Measurements from ENCODE around the gene ATF3. TPM values are rescaled to one million over a fixed set of nuclear protein-coding genes. Genes with fewer than 3 reads are reported as not detected.

Gene ATF3
- total RNA-seq, 1 donor from 2014 or later = 8.1 TPM

GRCh38 chr1:212607206-212607912 is 1.2 kb upstream of the ATF3 start:
- intact Hi-C loops (cut with micrococcal nuclease) = loop anchor here (5.0 kb wide), 4 partner anchors 175 to 1030 kb away; partner anchors contain the start of genes DTL, INTS7, NENF and SLC30A1

- intact Hi-C loops (cut with micrococcal nuclease) = loop anchor here (1.0 to 5.0 kb wide), 10 partner anchors 12 to 1031 kb away; partner anchors contain the start of genes BATF3, DTL, FLVCR1 and INTS7
Measured at GRCh38 chr1:212607913-212608391, 609 bp upstream of the ATF3 start.

GRCh38 chr1:212608959-212609700 is 569 bp downstream of the ATF3 start:
- intact Hi-C loops (cut with micrococcal nuclease) = loop anchor here (1.0 to 5.0 kb wide), 10 partner anchors 13 to 1032 kb away; partner anchors contain the start of genes BATF3, DTL, FLVCR1 and INTS7

GRCh38 chr1:212609701-212610574 is 1.4 kb downstream of the ATF3 start:
- intact Hi-C loops (cut with micrococcal nuclease) = loop anchor here (2.0 to 5.0 kb wide), 8 partner anchors 89 to 1033 kb away; partner anchors contain the start of genes BATF3, DTL, FLVCR1 and INTS7

- intact Hi-C loops (cut with micrococcal nuclease) = no loop called here
Measured at GRCh38 chr1:212610575-212610967, 2.0 kb downstream of the ATF3 start.

- intact Hi-C loops (cut with micrococcal nuclease) = no loop called here
Measured at GRCh38 chr1:212611000-212611948, 2.7 kb downstream of the ATF3 start.

GRCh38 chr1:212612041-212612961 is 3.7 kb downstream of the ATF3 start:
- intact Hi-C loops (cut with micrococcal nuclease) = no loop called here

GRCh38 chr1:212613440-212614335 is 5.1 kb downstream of the ATF3 start:
- intact Hi-C loops (cut with micrococcal nuclease) = no loop called here

- intact Hi-C loops (cut with micrococcal nuclease) = no loop called here
Measured at GRCh38 chr1:212614453-212615200, 6.1 kb downstream of the ATF3 start.

GRCh38 chr1:212615201-212615470 is 6.6 kb downstream of the ATF3 start:
- intact Hi-C loops (cut with micrococcal nuclease) = no loop called here

GRCh38 chr1:212618466-212619210 is 10.1 kb downstream of the ATF3 start:
- intact Hi-C loops (cut with micrococcal nuclease) = no loop called here

GRCh38 chr1:212620293-212620692 is 11.7 kb downstream of the ATF3 start:
- intact Hi-C loops (cut with micrococcal nuclease) = no loop called here

GRCh38 chr1:212621043-212621948 is 12.7 kb downstream of the ATF3 start:
- intact Hi-C loops (cut with micrococcal nuclease) = no loop called here

GRCh38 chr1:212621949-212622305 is 13.4 kb downstream of the ATF3 start:
- intact Hi-C loops (cut with micrococcal nuclease) = no loop called here

- intact Hi-C loops (cut with micrococcal nuclease) = no loop called here
Measured at GRCh38 chr1:212622467-212622866, 13.9 kb downstream of the ATF3 start.

- intact Hi-C loops (cut with micrococcal nuclease) = no loop called here
Measured at GRCh38 chr1:212622906-212623305, 14.3 kb downstream of the ATF3 start.

All from T-helper 2 cell treated with Interferon-gamma antibody and Interleukin-4, amounts not matched to agents 100 ng/mL and 5 ng/mL, for 36 hours (primary cell).